Psoas muscle (tissue), 8 donors: ENCODE data around the gene KIAA0513. TPM values are rescaled to one million over a fixed set of nuclear protein-coding genes. Genes with fewer than 3 reads are reported as not detected.

Experiments
- ATAC-seq, 4 donors: fragments of 200-7000 bp; cut with Tn5 transposase; one replicate each; pipeline ENCODE4 v1.9.1; 2020; ENCODE audit warnings: moderate library complexity in 3 of 4, mild to moderate bottlenecking in 2 of 4
- DNase-seq, 2 donors: peaks; one replicate each; pipeline ENCODE4 v3.0.0-alpha.2; 2020
- H3K27ac ChIP-seq: fragments of 200-600 bp; one replicate; pipeline ENCODE4 v1.8.0; 2022
- H3K27me3 ChIP-seq, 3 donors: fragments of 200-600 bp in 1 of 3; one replicate each; pipeline versions ENCODE4 v1.6.1 to v1.8.0; 2013 to 2022; ENCODE audit warnings: low read length in 2 of 3, mild to moderate bottlenecking in 2 of 3, moderate library complexity in 1 of 3; ENCODE audit not compliant: insufficient read depth in 3 of 3
- H3K36me3 ChIP-seq, 2 donors: fragments of 200-600 bp in 1 of 2; one replicate each; pipeline versions ENCODE4 v1.6.1 to v1.8.0; 2013 to 2022; ENCODE audit warnings: low read depth in 1 of 2, mild to moderate bottlenecking in 1 of 2, moderate library complexity in 1 of 2; ENCODE audit not compliant: insufficient read depth in 1 of 2
- H3K4me1 ChIP-seq: fragments of 200-600 bp; one replicate; pipeline ENCODE4 v1.8.0; 2022
- H3K4me3 ChIP-seq: fragments of 200-600 bp; one replicate; pipeline ENCODE4 v1.8.0; 2022; ENCODE audit warnings: mild to moderate bottlenecking
- H3K9me3 ChIP-seq: fragments of 200-600 bp; one replicate; pipeline ENCODE4 v1.8.0; 2022
- CTCF ChIP-seq: fragments of 200-600 bp; IDR thresholded peaks from one replicate; pipeline ENCODE4 v1.8.0; 2022; ENCODE audit warnings: antibody characterized with exemption
- WGBS, 3 donors: extraction: QIAGEN DNeasy Blood & Tissue Kit; methylation state at CpG; one replicate each; pipeline versions ENCODE4 v1.1.6 to v1.1.7; 2013; 5-methylcytosine and 5-hydroxymethylcytosine counted together
- intact Hi-C, 2 donors: fragments of 100-400 bp; cut with DNase I; formaldehyde crosslinking; loops; one replicate each; pipeline versions ENCODE4 v1.11.0 to v1.14.2; 2022
- polyA plus RNA-seq, 3 donors: library from polyadenylated mRNA; stranded (reverse); fragments of 200-250 nt; gene quantifications; one replicate each; pipeline ENCODE4 v1.2.3, GENCODE V29; 2013
- total RNA-seq, 4 donors: library from RNA; stranded (reverse); fragmentation: NEBNext Ultra II Directional in 2 of 4; extraction: Animal tissue kit (Norgen Biotek cat#: 25700) in 2 of 4; gene quantifications; one replicate each; pipeline versions ENCODE4 v1.2.1 to v1.2.4, GENCODE V29; 2021 to 2023
- donor health status: healthy with polysubstance abuse.
- donor health status: DM: no; HTN: no; CAD: no; lungs with moderate emphysema.
- donor health status: Bipolar disorder and iron deficiency.
- donor health status: healthy.
- donor health status: DM: yes; HTN: yes; CAD: no.
- donor health status: DM: no; HTN: no; CAD: no.
- donor health status: DM: no; HTN: no; CAD: no.
- donor health status: DM: yes; HTN: yes; CAD: no.

The KIAA0513 gene
- total and polyA plus RNA-seq, 7 donors = 3.6 to 18.2 (median 12.9) TPM

- H3K36me3 ChIP-seq = peaks cover 0 to 34% of the 10 kb centered on the region in 2 donors
- no peak overlapping the region for H3K4me3 ChIP-seq
- no peak for TF ChIP-seq CTCF
- peaks cover 35% of the 10 kb centered on the region for H3K4me1 ChIP-seq
- peak overlapping the region; percentile 78 for H3K27ac ChIP-seq
- DNase-seq (peak in 1 of 2 donors; percentile 75), ATAC-seq (peak; percentile 36 to 77 (median 54))
- intact Hi-C loops = loop anchor here in 1 of 2 donors (10.0 kb wide), 1 partner anchor 59 kb away; no protein-coding TSS in a partner anchor
- 63 to 87% (median 82%) methylated on average over 8 of the region's 8 CpGs for WGBS, 3 donors
- no peaks in the 10 kb centered on the region for H3K9me3 ChIP-seq
- no peaks in the 10 kb centered on the region for H3K27me3 ChIP-seq
These were observed 31.9 kb upstream of the KIAA0513 start for GRCh38 chr16:84995663-84996062.

GRCh38 chr16:84996365-84996764 is 31.2 kb upstream of the KIAA0513 start:
- ATAC-seq (no peak), DNase-seq (peak in 1 of 2 donors; percentile 31)
- peaks cover 35% of the 10 kb centered on the region for H3K4me1 ChIP-seq
- peak overlapping the region; percentile 24 for H3K27ac ChIP-seq
- peaks cover 0 to 31% of the 10 kb centered on the region in 2 donors for H3K36me3 ChIP-seq
- intact Hi-C loops = loop anchor here in 1 of 2 donors (10.0 kb wide), 1 partner anchor 58 kb away; no protein-coding TSS in a partner anchor
- H3K4me3 ChIP-seq = no peak overlapping the region
- no peaks in the 10 kb centered on the region for H3K27me3 ChIP-seq
- TF ChIP-seq CTCF = no peak
- WGBS, 3 donors = 93 to 97% (median 93%) methylated on average over 11 of the region's 11 CpGs
- no peaks in the 10 kb centered on the region for H3K9me3 ChIP-seq

GRCh38 chr16:84999200-84999599 is 28.4 kb upstream of the KIAA0513 start:
- intact Hi-C loops = loop anchor here in 1 of 2 donors (10.0 kb wide), 1 partner anchor 56 kb away; no protein-coding TSS in a partner anchor
- 76 to 89% (median 80%) methylated on average over 3 of the region's 3 CpGs for WGBS, 3 donors
- peaks cover 0 to 14% of the 10 kb centered on the region in 2 donors for H3K36me3 ChIP-seq

GRCh38 chr16:84999857-85000480 is 27.6 kb upstream of the KIAA0513 start:
- TF ChIP-seq CTCF = no peak
- 90 to 96% (median 93%) methylated on average over 11 of the region's 11 CpGs for WGBS, 3 donors
- H3K4me3 ChIP-seq = no peak overlapping the region
- ATAC-seq = no peak
- H3K9me3 ChIP-seq = no peaks in the 10 kb centered on the region
- no peak for DNase-seq
- peaks cover 0 to 8% of the 10 kb centered on the region in 2 donors for H3K36me3 ChIP-seq
- peaks cover 49% of the 10 kb centered on the region for H3K4me1 ChIP-seq
- no peaks in the 10 kb centered on the region for H3K27me3 ChIP-seq
- H3K27ac ChIP-seq = peak overlapping the region; percentile 24
- intact Hi-C loops = loop anchor here in 1 of 2 donors (10.0 kb wide), 1 partner anchor 55 kb away; no protein-coding TSS in a partner anchor

More at GRCh38 chr16:84999200-84999599, 28.4 kb upstream of the KIAA0513 start:
- H3K27me3 ChIP-seq = no peaks in the 10 kb centered on the region
- peak overlapping the region; percentile 24 for H3K27ac ChIP-seq
- no peak overlapping the region for H3K4me3 ChIP-seq
- no peaks in the 10 kb centered on the region for H3K9me3 ChIP-seq
- H3K4me1 ChIP-seq = peaks cover 50% of the 10 kb centered on the region
- ATAC-seq (no peak), DNase-seq (no peak)
- no peak for TF ChIP-seq CTCF
